ENCODE results near the gene RAB11FIP4. TPM values are rescaled to one million over a fixed set of nuclear protein-coding genes. Genes with fewer than 3 reads are reported as not detected.

RAB11FIP4 gene
- total RNA-seq, 1 experiment from 2014 or later: 10.8 TPM

GRCh38 chr17:31541559-31541958 is 150.1 kb downstream of the RAB11FIP4 start:
- ChIA-PET POLR2A (interaction anchor here (0.6 kb wide), 1 partner anchor 387 kb away, joined by 3 read pairs; no protein-coding TSS in a partner anchor), CTCF (no interaction called here)
- peaks cover 9% of the 10 kb centered on the region; the same call in 1 of the 2 replicates for H3K4me1 ChIP-seq (ENCODE audit: control insufficient read depth, insufficient read depth, low read length)
- DNase-seq (ENCODE audit: low read depth, low spot score): no peak
- intact Hi-C loops (cut with micrococcal nuclease; ENCODE audit: unreplicated experiment): no loop called here
- H3K27me3 ChIP-seq (ENCODE audit: control insufficient read depth, insufficient read depth, low read length): no peaks in the 10 kb centered on the region
- H3K36me3 ChIP-seq (ENCODE audit: control insufficient read depth, insufficient read depth, low read length): no peaks in the 10 kb centered on the region
- in situ Hi-C loops (cut with HindIII; ENCODE audit: low pct_unique_long_range_greater_than_20kb, low sequenced_read_pairs): no loop called here
- no TSS peak for BruUV-seq (replicated peaks)
- no peak overlapping the region for H3K4me3 ChIP-seq (ENCODE audit: low read depth in 2 of 2, low read length in 2 of 2)
- H3K9me3 ChIP-seq (ENCODE audit: control insufficient read depth, insufficient read depth, low read depth, low read length): no peaks in the 10 kb centered on the region
- H3K27ac ChIP-seq (ENCODE audit: low read length): no peak overlapping the region
- TF ChIP-seq REST (IDR thresholded peaks at IDR 0.05; ENCODE audit: insufficient read depth in 1 of 2, low read depth in 2 of 2, low read length in 1 of 2) (no peak), SIN3A (IDR thresholded peaks at IDR 0.05; ENCODE audit: borderline replicate concordance, insufficient read depth, low read depth, low read length) (no peak), POLR2AphosphoS5 (IDR thresholded peaks at IDR 0.05; ENCODE audit: low read depth, low read length) (no peak), TCF7L2 (IDR thresholded peaks at IDR 0.05; ENCODE audit: low read depth, low read length) (no peak)
- TF ChIP-seq, protein P1, sequence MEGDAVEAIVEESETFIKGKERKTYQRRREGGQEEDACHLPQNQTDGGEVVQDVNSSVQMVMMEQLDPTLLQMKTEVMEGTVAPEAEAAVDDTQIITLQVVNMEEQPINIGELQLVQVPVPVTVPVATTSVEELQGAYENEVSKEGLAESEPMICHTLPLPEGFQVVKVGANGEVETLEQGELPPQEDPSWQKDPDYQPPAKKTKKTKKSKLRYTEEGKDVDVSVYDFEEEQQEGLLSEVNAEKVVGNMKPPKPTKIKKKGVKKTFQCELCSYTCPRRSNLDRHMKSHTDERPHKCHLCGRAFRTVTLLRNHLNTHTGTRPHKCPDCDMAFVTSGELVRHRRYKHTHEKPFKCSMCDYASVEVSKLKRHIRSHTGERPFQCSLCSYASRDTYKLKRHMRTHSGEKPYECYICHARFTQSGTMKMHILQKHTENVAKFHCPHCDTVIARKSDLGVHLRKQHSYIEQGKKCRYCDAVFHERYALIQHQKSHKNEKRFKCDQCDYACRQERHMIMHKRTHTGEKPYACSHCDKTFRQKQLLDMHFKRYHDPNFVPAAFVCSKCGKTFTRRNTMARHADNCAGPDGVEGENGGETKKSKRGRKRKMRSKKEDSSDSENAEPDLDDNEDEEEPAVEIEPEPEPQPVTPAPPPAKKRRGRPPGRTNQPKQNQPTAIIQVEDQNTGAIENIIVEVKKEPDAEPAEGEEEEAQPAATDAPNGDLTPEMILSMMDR (IDR thresholded peaks at IDR 0.05): no peak
- ATAC-seq: peak; percentile 75

DNA sequence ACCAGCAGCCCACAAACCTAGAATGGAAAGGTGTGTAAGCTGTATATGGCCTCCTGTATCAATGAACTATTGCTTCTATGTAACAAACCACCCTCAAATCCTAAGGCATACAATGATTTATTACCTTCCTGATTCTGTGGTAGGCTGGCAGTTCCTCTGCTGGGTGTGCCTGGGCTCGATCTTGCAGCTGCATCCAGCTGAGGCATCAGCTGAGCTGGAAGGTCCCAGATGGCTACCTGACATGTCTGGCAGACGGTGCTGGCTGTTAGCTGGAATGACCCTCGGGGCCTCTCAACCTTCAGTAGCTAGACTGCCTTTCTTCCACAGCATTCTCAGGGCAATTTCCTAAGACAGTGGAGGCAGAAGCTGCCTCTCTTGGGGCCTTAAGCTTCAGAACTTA is 152.7 kb downstream of the RAB11FIP4 start:
- no peak for ATAC-seq
- Histone ChIP-seq H3K4me1 (ENCODE audit: control insufficient read depth, insufficient read depth, low read length) (no peaks in the 10 kb centered on the region), H3K4me3 (ENCODE audit: low read depth in 2 of 2, low read length in 2 of 2) (no peak overlapping the region), H3K9me3 (ENCODE audit: control insufficient read depth, insufficient read depth, low read depth, low read length) (no peaks in the 10 kb centered on the region), H3K36me3 (ENCODE audit: control insufficient read depth, insufficient read depth, low read length) (no peaks in the 10 kb centered on the region; the same call in 1 of the 2 replicates), H3K27me3 (ENCODE audit: control insufficient read depth, insufficient read depth, low read length) (no peaks in the 10 kb centered on the region), H3K27ac (ENCODE audit: low read length) (no peak overlapping the region)
- in situ Hi-C loops (cut with HindIII; ENCODE audit: low pct_unique_long_range_greater_than_20kb, low sequenced_read_pairs): no loop called here
- ChIA-PET CTCF (no interaction called here), POLR2A (interaction anchor here (0.6 kb wide), 1 partner anchor 9 kb away, joined by 5 read pairs; no protein-coding TSS in a partner anchor)
- intact Hi-C loops (cut with micrococcal nuclease; ENCODE audit: unreplicated experiment): no loop called here
- TF ChIP-seq, protein P1 (IDR thresholded peaks at IDR 0.05): no peak
- TF ChIP-seq POLR2AphosphoS5 (IDR thresholded peaks at IDR 0.05; ENCODE audit: low read depth, low read length) (no peak), SIN3A (IDR thresholded peaks at IDR 0.05; ENCODE audit: borderline replicate concordance, insufficient read depth, low read depth, low read length) (no peak), TCF7L2 (IDR thresholded peaks at IDR 0.05; ENCODE audit: low read depth, low read length) (no peak), REST (IDR thresholded peaks at IDR 0.05; ENCODE audit: insufficient read depth in 1 of 2, low read depth in 2 of 2, low read length in 1 of 2) (no peak)
- no TSS peak for BruUV-seq (replicated peaks)
- no peak for DNase-seq (ENCODE audit: low read depth, low spot score)
